Stimulated activated naive CD8-positive, alpha-beta T cell treated with anti-CD3 and anti-CD28 coated beads, Interleukin-15, Interleukin-2, amounts not matched to agents 100 ng/mL and 50 ng/mL, for 24 hours (primary cell): ENCODE data around the gene ING4.
"Not testable (repeated sequence)": the region's sequence is repeated elsewhere in the genome, so short reads cannot be mapped to it uniquely, and the experiment has no call there.

Experiments
- H3K27ac Mint-ChIP-seq: one replicate; pipeline ENCODE4 v1.8.0; 2021; ENCODE audit warnings: mild to moderate bottlenecking, mixed read lengths
- H3K27me3 Mint-ChIP-seq: one replicate; pipeline ENCODE4 v1.8.0; 2021; ENCODE audit warnings: mixed read lengths
- H3K36me3 Mint-ChIP-seq: one replicate; pipeline ENCODE4 v1.8.0; 2021; ENCODE audit warnings: low read depth, mixed read lengths
- H3K4me1 Mint-ChIP-seq: one replicate; pipeline ENCODE4 v1.8.0; 2021; ENCODE audit warnings: low read depth, mixed read lengths
- H3K4me3 Mint-ChIP-seq: one replicate; pipeline ENCODE4 v1.8.0; 2021; ENCODE audit warnings: mild to moderate bottlenecking, mixed read lengths
- H3K9me3 Mint-ChIP-seq: one replicate; pipeline ENCODE4 v1.8.0; 2021; ENCODE audit warnings: mixed read lengths

The ING4 gene

GRCh38 chr12:6662906-6663742 is at the start of gene ING4:
TSS of gene ING4 (minus strand) at chr12:6663119. CDS start at chr12:6663101, 18 bp downstream.
- no peaks in the 10 kb centered on the region for H3K9me3 Mint-ChIP-seq
- peak within 1 kb of the TSS; percentile 94 for H3K27ac Mint-ChIP-seq
- H3K36me3 Mint-ChIP-seq: peaks cover 25% of the 10 kb centered on the region
- H3K4me1 Mint-ChIP-seq: peaks cover 30% of the 10 kb centered on the region
- no peaks in the 10 kb centered on the region for H3K27me3 Mint-ChIP-seq
- H3K4me3 Mint-ChIP-seq: peak within 1 kb of the TSS; percentile 97

GRCh38 chr12:6708960-6709394 is 46.1 kb upstream of the ING4 start:
- Mint-ChIP-seq H3K4me3 (peak overlapping the region; percentile 64), H3K36me3 (no peaks in the 10 kb centered on the region), H3K27me3 (peaks cover 20% of the 10 kb centered on the region), H3K9me3 (no peaks in the 10 kb centered on the region), H3K27ac (peak overlapping the region; percentile 75), H3K4me1 (peaks cover 6% of the 10 kb centered on the region)

- H3K27me3 Mint-ChIP-seq: peaks cover 24% of the 10 kb centered on the region
- not testable (repeated sequence) for H3K4me3 Mint-ChIP-seq, H3K36me3 Mint-ChIP-seq, H3K27ac Mint-ChIP-seq, H3K4me1 Mint-ChIP-seq, H3K9me3 Mint-ChIP-seq
Measured at GRCh38 chr12:6708351-6708750, 45.4 kb upstream of the ING4 start.

GRCh38 chr12:6703631-6704030 is 40.7 kb upstream of the ING4 start:
- H3K4me1 Mint-ChIP-seq: peaks cover 19% of the 10 kb centered on the region
- no peaks in the 10 kb centered on the region for H3K36me3 Mint-ChIP-seq
- H3K27ac Mint-ChIP-seq: no peak overlapping the region
- H3K9me3 Mint-ChIP-seq: no peaks in the 10 kb centered on the region
- H3K27me3 Mint-ChIP-seq: peaks cover 55% of the 10 kb centered on the region
- H3K4me3 Mint-ChIP-seq: no peak overlapping the region

- H3K36me3 Mint-ChIP-seq: no peaks in the 10 kb centered on the region
- H3K9me3 Mint-ChIP-seq: no peaks in the 10 kb centered on the region
- H3K4me3 Mint-ChIP-seq: peak overlapping the region; percentile 75
- H3K27ac Mint-ChIP-seq: no peak overlapping the region
- peaks cover 26% of the 10 kb centered on the region for H3K4me1 Mint-ChIP-seq
- H3K27me3 Mint-ChIP-seq: peaks cover 59% of the 10 kb centered on the region
Measured at GRCh38 chr12:6701078-6701768, 38.3 kb upstream of the ING4 start.

- peaks cover 59% of the 10 kb centered on the region for H3K27me3 Mint-ChIP-seq
- H3K4me1 Mint-ChIP-seq: peaks cover 31% of the 10 kb centered on the region
- no peaks in the 10 kb centered on the region for H3K36me3 Mint-ChIP-seq
- peak within 1 kb of the TSS; percentile 75 for H3K4me3 Mint-ChIP-seq
- no peaks in the 10 kb centered on the region for H3K9me3 Mint-ChIP-seq
- H3K27ac Mint-ChIP-seq: no peak within 1 kb of the TSS
Measured at GRCh38 chr12:6700646-6701051, 37.7 kb upstream of the ING4 start, which contains the start of gene PIANP. TSS of gene PIANP (minus strand) at chr12:6700815. CDS start at chr12:6698061, 2,754 bp downstream.

GRCh38 chr12:6699989-6700645 is 37.2 kb upstream of the ING4 start:
- Mint-ChIP-seq H3K27me3 (peaks cover 56% of the 10 kb centered on the region), H3K36me3 (no peaks in the 10 kb centered on the region), H3K4me1 (peaks cover 33% of the 10 kb centered on the region), H3K9me3 (no peaks in the 10 kb centered on the region), H3K4me3 (peak overlapping the region; percentile 44), H3K27ac (no peak overlapping the region)

- no peaks in the 10 kb centered on the region for H3K36me3 Mint-ChIP-seq
Measured at GRCh38 chr12:6699259-6699988, 36.5 kb upstream of the ING4 start.

GRCh38 chr12:6698352-6699046 is 35.6 kb upstream of the ING4 start:
- peaks cover 43% of the 10 kb centered on the region for H3K27me3 Mint-ChIP-seq
- no peaks in the 10 kb centered on the region for H3K36me3 Mint-ChIP-seq
- H3K27ac Mint-ChIP-seq: no peak overlapping the region
- peaks cover 33% of the 10 kb centered on the region for H3K4me1 Mint-ChIP-seq
- H3K9me3 Mint-ChIP-seq: no peaks in the 10 kb centered on the region
- H3K4me3 Mint-ChIP-seq: no peak overlapping the region

More at GRCh38 chr12:6699259-6699988, 36.5 kb upstream of the ING4 start:
- no peaks in the 10 kb centered on the region for H3K9me3 Mint-ChIP-seq
- H3K4me3 Mint-ChIP-seq: peak overlapping the region; percentile 44
- H3K4me1 Mint-ChIP-seq: peaks cover 33% of the 10 kb centered on the region
- peak overlapping the region; percentile 42 for H3K27ac Mint-ChIP-seq
- H3K27me3 Mint-ChIP-seq: peaks cover 50% of the 10 kb centered on the region

- Mint-ChIP-seq H3K27ac (no peak overlapping the region), H3K27me3 (peaks cover 37% of the 10 kb centered on the region), H3K9me3 (no peaks in the 10 kb centered on the region), H3K36me3 (no peaks in the 10 kb centered on the region), H3K4me1 (peaks cover 33% of the 10 kb centered on the region), H3K4me3 (no peak overlapping the region)
Measured at GRCh38 chr12:6697584-6698351, 34.8 kb upstream of the ING4 start.

GRCh38 chr12:6696690-6697583 is 34.0 kb upstream of the ING4 start:
- Mint-ChIP-seq H3K4me1 (peaks cover 33% of the 10 kb centered on the region), H3K9me3 (no peaks in the 10 kb centered on the region), H3K27ac (no peak overlapping the region), H3K4me3 (no peak overlapping the region), H3K36me3 (no peaks in the 10 kb centered on the region), H3K27me3 (peaks cover 29% of the 10 kb centered on the region)

- Mint-ChIP-seq H3K27me3 (peaks cover 16% of the 10 kb centered on the region), H3K27ac (peak overlapping the region; percentile 66), H3K9me3 (no peaks in the 10 kb centered on the region), H3K36me3 (no peaks in the 10 kb centered on the region), H3K4me3 (no peak overlapping the region), H3K4me1 (peaks cover 35% of the 10 kb centered on the region)
Measured at GRCh38 chr12:6695313-6696045, 32.6 kb upstream of the ING4 start.
